AG08395 (cell line): ENCODE measurements around the gene DECR2.
"Not testable (repeated sequence)": the region's sequence is repeated elsewhere in the genome, so short reads cannot be mapped to it uniquely, and the experiment has no call there.

ENCODE experiments used
- DNase-seq: peaks from one replicate; pipeline ENCODE4 v3.0.0; 2012; ENCODE audit warnings: mixed read lengths, low spot score

Gene DECR2

GRCh38 chr16:367333-367903, 34.3 kb upstream of the DECR2 start:
- no peak for DNase-seq

DNA sequence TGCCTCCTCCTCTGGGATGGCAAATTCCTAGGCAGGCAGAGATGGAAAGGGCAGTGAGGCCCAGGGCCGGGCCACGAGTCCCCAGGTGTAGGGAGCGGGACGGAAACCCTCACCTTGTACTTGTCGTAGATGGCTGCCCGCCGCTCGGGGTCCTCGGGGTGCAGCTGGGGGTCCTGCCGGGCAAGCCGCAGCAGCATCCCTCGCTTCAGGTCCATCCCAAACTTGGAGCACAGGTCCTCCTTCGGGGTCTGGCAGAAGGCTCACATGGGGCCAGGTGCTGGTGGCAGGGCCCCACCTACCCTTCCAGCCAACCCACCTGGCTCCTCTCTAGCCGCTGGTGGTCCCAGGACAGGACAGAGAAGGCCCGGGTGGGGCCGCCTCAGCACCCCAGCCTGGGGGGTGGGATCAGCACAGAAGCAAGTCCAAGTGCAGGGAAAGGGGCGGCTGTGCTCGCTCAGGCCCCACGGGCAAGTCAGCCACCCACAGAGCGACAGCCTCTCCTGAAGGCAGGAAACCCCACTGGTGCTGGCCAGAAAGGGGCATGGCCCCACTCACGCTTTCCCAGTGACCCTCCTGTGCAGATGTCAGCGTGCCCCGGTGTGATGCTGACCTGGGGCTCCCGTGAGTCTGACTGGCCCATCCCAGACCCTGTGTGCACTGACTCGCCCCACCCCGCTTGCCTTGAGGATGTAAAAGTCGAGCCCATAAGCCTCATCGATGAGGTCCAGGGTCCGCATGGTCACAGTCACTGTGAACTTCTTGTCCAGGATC, 33.1 kb upstream of the DECR2 start:
- DNase-seq, result no peak

GRCh38 chr16:369275-369865, 32.3 kb upstream of the DECR2 start:
- no peak for DNase-seq

DNA sequence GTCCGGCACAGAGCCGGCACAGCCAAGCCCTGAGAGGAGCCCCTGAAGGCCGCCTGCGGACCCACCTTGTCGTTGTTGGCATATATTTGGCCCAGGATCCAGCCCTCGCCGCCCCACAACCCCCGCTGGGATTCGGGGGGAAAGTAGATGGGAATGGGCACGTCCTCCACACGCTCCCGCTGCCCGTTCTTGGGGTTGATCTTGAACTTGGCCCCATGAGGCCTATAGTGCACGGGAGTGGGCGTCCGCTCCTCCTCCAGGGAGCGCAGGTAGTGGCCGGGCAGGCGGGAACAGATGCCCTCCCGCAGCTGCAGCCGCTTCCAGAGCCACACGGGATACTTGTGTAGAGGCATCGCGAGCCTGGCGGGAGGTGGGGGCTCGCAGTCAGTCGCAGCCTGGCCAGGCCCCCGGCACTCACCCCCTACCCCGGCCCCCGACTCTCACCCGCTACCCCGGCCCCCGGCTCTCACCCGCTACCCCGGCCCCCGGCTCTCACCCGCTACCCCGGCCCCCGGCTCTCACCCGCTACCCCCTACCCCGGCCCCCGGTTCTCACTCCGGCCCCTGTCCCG, 31.7 kb upstream of the DECR2 start:
- peak; percentile 54 for DNase-seq

DNA sequence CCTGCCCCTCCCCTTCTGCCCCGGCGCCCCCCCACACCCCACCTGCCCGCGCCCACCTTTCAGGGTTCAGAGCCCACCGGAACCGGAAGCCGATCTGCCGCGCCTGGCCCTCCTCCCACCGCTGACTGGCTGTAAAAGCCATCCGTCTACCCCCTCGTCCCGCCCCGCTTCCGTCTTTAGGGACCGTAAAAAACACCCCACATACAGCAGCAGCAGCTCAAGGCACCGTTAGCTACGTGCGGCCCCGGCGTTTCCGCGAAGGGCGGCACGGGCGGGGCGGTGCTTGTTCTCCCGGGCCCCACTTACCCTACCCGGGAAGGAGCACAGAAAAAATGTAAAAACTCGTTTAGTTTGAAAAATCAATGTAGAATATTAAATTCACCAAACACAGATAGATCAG, 31.2 kb upstream of the DECR2 start, which contains the start of gene MRPL28:
TSS of gene MRPL28 (minus strand) at position 96 of the 400 bp plus-strand sequence. CDS start 320 bp downstream, outside the sequence.
- peak; percentile 97 for DNase-seq

GRCh38 chr16:370979-371514, 30.6 kb upstream of the DECR2 start:
- DNase-seq, result no peak

DNA sequence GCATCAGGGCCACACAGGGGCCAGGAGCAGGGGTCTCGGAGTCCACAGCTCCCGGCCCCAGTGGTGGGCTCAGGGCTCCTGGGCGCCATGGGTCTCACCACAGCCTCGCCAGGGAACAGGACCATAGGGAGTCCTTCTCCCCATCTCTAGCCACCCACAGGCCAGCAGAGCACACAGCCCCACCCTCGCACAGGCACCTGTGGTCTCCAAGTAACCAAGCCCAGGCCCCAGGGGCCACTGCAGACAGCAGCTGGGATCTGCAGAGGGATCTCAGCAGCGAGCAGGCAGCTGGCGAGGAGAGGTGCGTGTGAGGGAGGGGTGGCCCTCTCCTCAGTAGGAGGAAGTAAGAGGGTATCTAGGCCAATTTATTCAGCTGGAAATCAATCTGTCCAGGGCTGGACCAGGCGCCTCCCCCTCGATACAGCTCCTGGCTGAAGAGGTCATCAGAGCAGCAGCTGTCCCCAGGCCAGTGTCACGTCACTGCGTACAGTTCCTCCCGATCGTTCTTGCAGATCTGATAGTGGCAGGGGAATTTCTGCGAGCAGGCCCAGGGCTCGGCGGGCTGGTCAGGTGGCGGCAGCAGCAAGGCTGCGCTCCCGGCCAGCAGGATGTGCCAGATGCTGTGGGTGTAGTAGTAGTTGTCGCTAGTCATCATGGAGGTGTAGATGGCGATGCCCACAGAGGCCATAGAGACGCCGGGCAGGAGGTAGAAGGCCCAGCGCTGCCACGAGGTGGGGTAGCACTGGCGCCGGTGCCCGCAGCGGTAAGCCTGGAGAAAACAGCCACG, 30.0 kb upstream of the DECR2 start:
- no peak for DNase-seq

DNA sequence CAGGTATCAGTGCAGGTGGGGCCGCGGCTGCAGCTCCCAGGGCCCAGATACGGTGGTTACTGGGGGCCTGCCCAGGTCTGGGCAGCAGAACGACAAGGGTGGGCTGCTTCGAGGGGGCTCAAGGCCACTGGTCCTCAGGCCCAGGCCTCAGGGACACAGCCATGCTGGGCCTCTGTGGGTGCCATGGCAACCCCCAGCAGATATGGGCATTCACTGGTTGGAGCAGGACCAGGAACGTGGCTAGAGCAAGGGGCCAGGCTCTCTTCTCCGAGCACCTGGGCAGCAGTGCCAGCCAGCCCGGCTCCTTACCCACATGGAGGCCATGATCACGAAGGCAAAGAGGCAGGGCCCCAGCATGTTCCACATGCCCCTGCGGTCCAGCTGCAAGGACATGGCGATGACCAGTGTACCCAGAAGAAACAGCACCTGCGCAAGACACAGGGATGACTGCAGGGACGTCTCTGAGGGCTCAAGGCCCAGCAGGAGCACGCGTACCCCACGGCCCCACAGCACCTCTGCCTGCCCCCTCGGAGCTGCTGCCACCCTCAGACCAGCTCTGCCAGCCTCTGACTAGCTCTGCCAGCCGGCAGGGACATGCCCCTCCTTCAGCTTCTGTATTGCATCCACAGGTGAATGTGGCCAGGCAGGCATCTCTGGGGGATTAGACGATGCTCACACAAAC, 29.2 kb upstream of the DECR2 start:
- DNase-seq, result no peak

DNA sequence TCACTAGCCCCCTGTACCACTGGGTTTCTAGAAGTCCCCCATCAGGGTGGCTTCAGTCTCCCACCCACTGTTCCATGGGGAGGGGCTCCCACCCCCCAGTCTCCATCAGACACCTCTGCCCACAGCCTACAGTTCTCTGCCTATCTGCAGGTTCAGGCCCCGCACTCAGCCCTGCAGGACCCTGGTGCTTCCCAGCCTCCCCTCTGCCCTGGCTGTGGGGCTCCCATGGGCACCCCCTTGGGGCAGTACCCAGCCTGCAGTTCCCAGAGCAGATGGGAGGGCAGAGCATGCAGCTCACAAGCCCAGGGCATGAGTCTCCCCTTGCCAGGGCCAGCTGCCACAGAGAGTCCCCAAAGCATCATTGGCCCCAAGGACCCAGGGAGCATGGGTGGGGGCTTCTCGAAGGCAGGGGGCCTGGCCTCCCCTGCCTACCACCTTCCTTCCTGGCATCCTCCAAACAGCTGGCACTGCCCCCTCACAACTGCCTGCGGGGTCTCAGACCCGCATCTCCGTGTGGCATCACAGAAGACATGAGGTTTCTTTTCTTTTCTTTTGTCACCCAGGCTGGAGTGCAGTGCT, 28.6 kb upstream of the DECR2 start:
- DNase-seq, result no peak

DNA sequence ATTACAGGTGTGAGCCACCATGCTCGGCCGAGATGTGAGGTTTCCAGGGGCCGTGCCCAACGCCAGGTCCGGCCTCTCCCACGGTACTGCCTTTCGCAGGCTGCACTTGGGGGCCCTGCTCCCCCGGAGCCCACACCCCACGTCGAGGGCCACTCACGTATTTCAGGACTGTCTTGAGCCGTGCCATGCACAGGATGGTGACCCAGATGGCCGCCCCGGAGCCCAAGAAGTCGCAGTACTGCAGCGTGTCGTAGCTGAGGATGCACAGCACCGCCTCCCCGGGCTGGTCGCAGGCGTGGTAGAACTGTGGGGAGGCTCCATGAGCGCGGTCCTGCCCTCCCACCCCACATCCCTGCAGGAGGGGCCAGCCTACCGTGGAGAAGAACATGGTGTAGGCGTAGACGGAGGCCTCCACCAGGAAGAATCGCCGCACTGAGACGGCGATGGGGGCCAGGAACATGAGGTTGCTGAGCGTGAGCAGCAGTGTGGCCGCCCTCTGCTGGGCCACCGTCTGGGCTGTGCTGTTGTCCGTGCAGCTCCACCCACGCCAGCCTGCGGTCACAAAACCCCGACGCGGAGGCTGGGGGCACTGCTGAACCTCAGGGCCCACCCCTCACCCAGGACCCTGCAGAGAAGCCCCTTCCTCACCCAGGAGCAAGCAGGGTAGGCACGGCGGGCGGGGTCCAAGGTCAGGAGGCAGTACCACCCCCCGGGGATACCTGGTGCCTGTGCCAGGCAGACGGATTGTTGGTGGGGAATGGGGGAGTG, 27.7 kb upstream of the DECR2 start:
- no peak for DNase-seq

GRCh38 chr16:374616-374926, 27.1 kb upstream of the DECR2 start:
- no peak for DNase-seq

DNA sequence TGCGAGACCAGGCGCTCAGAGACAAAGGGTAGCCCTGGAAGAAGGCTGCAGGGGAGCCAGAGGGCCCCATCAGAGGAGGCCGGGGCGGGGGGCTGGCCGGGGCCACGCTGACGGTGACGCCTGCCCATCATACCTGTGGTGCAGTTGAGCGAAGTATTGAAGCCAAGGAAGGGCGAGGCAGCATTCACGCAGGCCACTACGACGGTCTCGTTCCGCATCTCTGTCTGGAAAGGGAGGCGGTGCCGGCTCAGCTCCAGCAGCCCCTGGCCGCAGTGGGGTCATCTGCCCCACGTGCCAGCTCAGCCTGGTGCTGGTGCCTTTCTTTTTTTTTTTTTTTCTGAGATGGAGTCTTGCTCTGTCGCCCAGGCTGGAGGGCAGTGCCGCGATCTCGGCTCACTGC, 26.5 kb upstream of the DECR2 start:
- DNase-seq, result no peak

DNA sequence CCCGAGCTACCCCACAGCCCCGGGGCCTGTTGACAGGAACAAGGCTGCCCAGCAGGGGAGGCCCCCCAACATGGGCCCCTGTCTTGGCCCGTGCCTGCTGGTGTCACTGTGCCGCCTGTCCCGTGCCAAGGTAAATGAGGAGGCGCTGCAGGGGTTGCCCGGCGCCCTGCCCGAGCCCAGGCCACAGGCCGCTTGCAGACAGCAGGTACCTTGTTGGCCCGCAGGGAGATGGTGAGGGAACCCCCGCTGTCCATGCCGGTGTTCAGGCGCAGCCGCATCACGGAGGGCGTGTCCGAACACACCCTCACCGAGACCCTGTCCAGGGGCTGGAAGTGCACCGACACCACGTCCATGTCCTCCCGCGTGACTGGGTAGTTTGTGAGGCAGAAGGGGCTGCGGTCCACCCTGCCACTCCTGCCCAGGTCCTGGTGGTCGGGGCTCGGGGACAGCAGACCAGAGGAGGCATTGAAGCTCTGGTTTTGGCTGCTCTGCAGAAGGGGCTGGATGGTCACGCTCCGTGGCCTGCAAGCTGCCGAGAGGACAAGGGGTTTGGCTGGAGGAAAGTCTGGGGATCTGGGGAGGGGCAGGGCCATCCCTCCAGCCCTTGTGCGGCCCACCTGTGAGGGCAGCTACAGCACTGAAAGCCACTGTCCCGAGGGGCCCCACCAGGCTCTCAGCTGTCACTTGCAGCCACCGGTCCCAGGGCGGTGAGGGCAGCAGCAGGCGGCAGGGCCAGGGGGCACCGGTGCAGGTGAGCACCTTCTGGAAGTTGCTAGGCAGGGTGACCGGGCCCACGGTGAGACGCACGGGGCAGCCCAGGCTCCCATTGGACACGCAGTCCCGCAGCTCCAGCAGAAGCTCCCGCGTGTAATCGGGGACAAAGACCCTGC, 25.5 kb upstream of the DECR2 start:
- DNase-seq, result no peak

DNA sequence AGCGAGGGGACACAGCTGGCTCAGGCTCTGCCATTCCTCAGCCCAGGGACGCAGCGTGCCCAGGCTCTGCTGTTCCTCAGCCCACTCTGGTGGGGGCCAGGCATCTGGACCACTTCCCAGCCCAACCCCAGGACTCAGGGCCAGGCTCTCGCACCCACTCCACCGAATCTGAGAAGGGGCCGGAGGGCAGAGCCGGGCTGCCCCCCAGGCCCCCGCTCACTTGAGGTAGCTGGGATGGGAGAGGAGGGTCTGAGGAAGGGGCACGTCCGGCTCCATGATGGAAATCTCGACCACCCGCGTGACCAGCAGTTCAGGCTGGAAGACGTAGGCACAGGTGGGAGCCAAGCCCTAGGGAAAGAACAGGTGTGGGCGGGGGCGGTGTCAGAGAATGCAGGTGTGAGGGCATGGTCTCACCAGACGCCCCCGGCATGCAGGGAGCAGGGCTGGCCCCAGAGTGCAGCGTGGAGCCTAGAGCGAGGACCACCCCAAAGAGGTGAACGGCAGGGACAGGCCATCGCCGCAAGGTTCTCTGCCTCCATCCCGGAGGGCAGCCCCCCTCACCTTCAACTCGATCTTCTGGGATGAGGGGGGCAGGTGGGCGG, 24.8 kb upstream of the DECR2 start:
- no peak for DNase-seq

DNA sequence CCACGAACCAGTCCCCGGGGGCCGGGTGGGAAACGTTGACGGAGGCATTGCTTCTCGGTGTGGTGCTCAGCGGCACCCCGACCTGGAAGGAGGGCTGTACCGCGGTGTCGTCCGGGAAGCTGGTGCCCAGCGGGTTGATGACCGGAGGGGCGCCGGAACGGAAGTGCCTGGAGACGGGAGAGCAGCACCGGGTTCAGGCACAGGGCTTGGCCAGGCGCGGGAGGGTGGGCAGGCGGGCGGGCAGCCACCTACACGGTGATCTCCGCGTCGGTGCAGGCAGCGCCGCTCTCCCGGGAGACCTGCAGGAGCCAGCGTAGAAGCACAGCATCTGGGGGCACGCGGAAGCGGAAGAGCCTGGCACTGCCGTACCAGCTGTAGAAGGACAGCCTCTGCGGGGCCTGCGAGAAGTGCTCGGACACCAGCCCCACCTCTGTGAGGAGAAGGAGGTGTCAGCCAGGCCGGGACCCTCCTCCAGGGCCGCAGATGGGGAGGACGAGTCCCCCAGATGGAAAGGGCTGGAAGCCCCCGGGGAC, 24.2 kb upstream of the DECR2 start:
- DNase-seq, result no peak

DNA sequence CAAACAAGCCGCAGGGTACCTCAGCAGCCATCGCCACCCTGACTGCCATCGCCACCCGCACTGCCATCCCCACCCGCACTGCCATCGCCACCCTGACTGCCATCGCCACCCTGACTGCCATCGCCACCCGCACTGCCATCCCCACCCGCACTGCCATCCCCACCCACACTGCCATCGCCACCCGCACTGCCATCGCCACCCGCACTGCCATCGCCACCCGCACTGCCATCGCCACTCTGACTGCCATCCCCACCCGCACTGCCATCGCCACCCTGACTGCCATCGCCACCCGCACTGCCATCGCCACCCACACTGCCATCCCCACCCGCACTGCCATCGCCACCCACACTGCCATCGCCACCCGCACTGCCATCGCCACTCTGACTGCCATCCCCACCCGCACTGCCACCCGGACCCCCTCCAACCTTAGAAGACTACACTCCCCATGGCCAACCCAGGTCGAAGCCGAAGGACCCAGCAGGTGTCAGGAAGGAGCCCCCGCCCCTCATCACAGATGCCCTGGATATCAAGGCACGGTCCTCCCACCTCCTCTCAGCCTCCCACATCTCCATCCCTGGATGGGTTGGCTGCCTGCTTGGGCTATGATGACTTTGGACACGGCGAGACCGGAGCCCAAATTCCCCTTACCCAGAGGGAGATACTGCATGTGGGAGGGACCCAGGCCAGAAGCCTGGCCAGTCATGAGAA, 23.4 kb upstream of the DECR2 start:
- not testable (repeated sequence) for DNase-seq

GRCh38 chr16:378821-379182, 22.9 kb upstream of the DECR2 start:
- DNase-seq, result no peak
